ENCODE results near the gene PANX1. TPM values are rescaled to one million over a fixed set of nuclear protein-coding genes. Genes with fewer than 3 reads are reported as not detected.

Gene PANX1, protein sequence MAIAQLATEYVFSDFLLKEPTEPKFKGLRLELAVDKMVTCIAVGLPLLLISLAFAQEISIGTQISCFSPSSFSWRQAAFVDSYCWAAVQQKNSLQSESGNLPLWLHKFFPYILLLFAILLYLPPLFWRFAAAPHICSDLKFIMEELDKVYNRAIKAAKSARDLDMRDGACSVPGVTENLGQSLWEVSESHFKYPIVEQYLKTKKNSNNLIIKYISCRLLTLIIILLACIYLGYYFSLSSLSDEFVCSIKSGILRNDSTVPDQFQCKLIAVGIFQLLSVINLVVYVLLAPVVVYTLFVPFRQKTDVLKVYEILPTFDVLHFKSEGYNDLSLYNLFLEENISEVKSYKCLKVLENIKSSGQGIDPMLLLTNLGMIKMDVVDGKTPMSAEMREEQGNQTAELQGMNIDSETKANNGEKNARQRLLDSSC
- total RNA-seq = 96.4 and 119 TPM in 2 replicates

DNA sequence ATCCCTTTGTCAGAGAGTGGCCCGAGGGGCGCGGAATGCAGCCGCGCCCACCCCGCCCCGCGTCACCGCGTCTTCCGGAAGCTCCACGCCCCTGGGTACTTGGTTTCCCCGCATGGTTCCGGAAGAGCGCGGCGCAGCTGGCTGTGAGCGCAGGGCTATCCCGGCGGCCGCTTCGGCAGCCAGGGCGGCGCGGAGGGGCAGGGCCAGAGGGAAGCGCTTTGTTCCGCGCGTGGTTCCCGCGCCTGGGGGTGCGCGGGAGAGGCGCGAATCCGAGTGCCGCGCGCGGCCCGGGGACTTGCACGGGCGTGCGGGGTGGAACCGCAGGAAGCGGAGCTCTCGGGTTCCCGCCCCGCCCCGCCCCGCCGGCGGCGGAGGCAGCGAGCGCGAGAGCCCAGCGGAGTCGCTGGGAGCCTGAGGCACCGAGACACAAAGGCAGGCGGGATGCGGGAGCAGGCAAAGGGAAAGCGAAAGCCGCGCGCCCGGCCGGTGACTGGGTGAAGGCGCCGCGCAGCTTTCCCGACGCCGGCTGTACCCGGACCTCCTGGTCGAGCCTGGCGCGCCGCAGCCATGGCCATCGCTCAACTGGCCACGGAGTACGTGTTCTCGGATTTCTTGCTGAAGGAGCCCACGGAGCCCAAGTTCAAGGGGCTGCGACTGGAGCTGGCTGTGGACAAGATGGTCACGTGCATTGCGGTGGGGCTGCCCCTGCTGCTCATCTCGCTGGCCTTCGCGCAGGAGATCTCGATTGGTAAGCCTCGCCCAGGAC lies at the start of gene PANX1:
TSS of gene PANX1 (plus strand) at position 96 of the 766 bp plus-strand sequence. CDS start at position 568, 472 bp downstream.

Other genes starting within 250 kb of the PANX1 start
- under 0.01 and 0.09 TPM in 2 replicates for gene HEPHL1, start 107.5 kb upstream of the PANX1 start, total RNA-seq
- gene IZUMO1R, start 175.7 kb downstream of the PANX1 start, total RNA-seq = 0.37 TPM in 1 of 2 replicates, not detected in the other

All from smooth muscle cell of the umbilical artery (primary cell).